T-cell (primary cell): ENCODE data around the gene SORBS1. TPM values are rescaled to one million over a fixed set of nuclear protein-coding genes. Genes with fewer than 3 reads are reported as not detected.

Experiments
- ATAC-seq, 4 experiments: fragments of 200-7000 bp in 3 of 4; fragments of 150-1000 bp in 1 of 4; cut with Tn5 transposase; replicated peaks in 1 of 4; 1 replicate in 3 of 4; 2 replicates in 1 of 4; pipeline ENCODE4 v1.10.0; 2021; ENCODE audit warnings: moderate library complexity in 3 of 4, mild to moderate bottlenecking in 2 of 4, moderate number of reproducible peaks in 1 of 4
- CTCF ChIA-PET, 2 donors: fragments of 300-600 bp; sonication (Branson Sonifier 250); formaldehyde crosslinking; loops; one replicate each; lab custom pipeline; 2022; ENCODE audit warnings: antibody characterized with exemption in 2 of 2; lab: Charles Lee
- POLR2A ChIA-PET, 2 donors: fragments of 300-600 bp; sonication (Branson Sonifier 250); formaldehyde crosslinking; loops; one replicate each; lab custom pipeline; 2022; ENCODE audit warnings: antibody characterized with exemption in 2 of 2; lab: Charles Lee
- DNase-seq, 35 experiments: peaks; one replicate each; pipeline versions ENCODE4 v3.0.0 to v3.0.0-alpha.2; 2013 to 2023
- H3K27ac ChIP-seq: one replicate; pipeline ENCODE4 v1.5.1; 2013; ENCODE audit warnings: low read length
- H3K27me3 ChIP-seq, 2 experiments: replicated peaks in 1 of 2; 1 replicate in 1 of 2; 2 replicates in 1 of 2; pipeline versions ENCODE4 v1.6.1 to v1.7.0; 2013; ENCODE audit warnings: low read length in 1 of 2, mixed read lengths in 1 of 2; ENCODE audit not compliant: control insufficient read depth in 2 of 2, insufficient read depth in 2 of 2; ENCODE audit errors: extremely low read depth in 1 of 2
- H3K36me3 ChIP-seq, 2 donors: 1 replicate in 1 of 2; 2 replicates in 1 of 2; pipeline versions ENCODE4 v1.6.1 to v1.7.0; 2013; ENCODE audit warnings: low read length in 1 of 2; ENCODE audit not compliant: control insufficient read depth in 2 of 2, insufficient read depth in 1 of 2; ENCODE audit errors: extremely low read depth in 1 of 2
- H3K4me1 ChIP-seq, 2 experiments: 1 replicate in 1 of 2; 2 replicates in 1 of 2; pipeline versions ENCODE4 v1.6.1 to v1.7.0; 2013; ENCODE audit warnings: low read length in 2 of 2, mixed read lengths in 1 of 2; ENCODE audit not compliant: insufficient read depth in 2 of 2, control insufficient read depth in 1 of 2; ENCODE audit errors: extremely low read depth in 1 of 2
- H3K4me3 ChIP-seq, 2 donors: 1 replicate in 1 of 2; 2 replicates in 1 of 2; pipeline versions ENCODE4 v1.5.1 to v1.7.0; 2013; ENCODE audit warnings: mild to moderate bottlenecking in 2 of 2, low read length in 1 of 2, moderate library complexity in 1 of 2; ENCODE audit not compliant: control insufficient read depth in 1 of 2; ENCODE audit errors: extremely low read depth in 1 of 2
- H3K9me3 ChIP-seq: 2 replicates; pipeline ENCODE4 v1.7.0; 2013
- H3K27ac Mint-ChIP-seq, 2 donors: one replicate each; pipeline ENCODE4 v1.8.0; 2020 to 2021; ENCODE audit warnings: mild to moderate bottlenecking in 2 of 2, mixed read lengths in 2 of 2
- H3K27me3 Mint-ChIP-seq, 2 donors: one replicate each; pipeline ENCODE4 v1.8.0; 2021 to 2022; ENCODE audit warnings: mixed read lengths in 2 of 2
- H3K36me3 Mint-ChIP-seq: one replicate; pipeline ENCODE4 v1.8.0; 2021; ENCODE audit warnings: mixed read lengths
- H3K4me1 Mint-ChIP-seq, 3 donors: one replicate each; pipeline ENCODE4 v1.8.0; 2020 to 2022; ENCODE audit warnings: mixed read lengths in 3 of 3, mild to moderate bottlenecking in 1 of 3
- H3K4me3 Mint-ChIP-seq, 3 donors: one replicate each; pipeline ENCODE4 v1.8.0; 2020 to 2022; ENCODE audit warnings: mild to moderate bottlenecking in 3 of 3, mixed read lengths in 3 of 3, moderate library complexity in 3 of 3
- H3K9me3 Mint-ChIP-seq, 3 donors: one replicate each; pipeline ENCODE4 v1.8.0; 2020 to 2022; ENCODE audit warnings: mixed read lengths in 3 of 3
- WGBS: methylation state at CpG from one replicate; pipeline ENCODE4 v1.1.5; 2013; ENCODE audit warnings: missing lambda C conversion rate; ENCODE audit not compliant: insufficient coverage; 5-methylcytosine and 5-hydroxymethylcytosine counted together
- total RNA-seq, 35 experiments: library from RNA in 6 of 35; stranded (reverse) in 6 of 35; fragments of 120-200 nt in 1 of 35; gene quantifications; one replicate each; pipeline versions ENCODE4 v1.2.1 to v1.2.4 and lab custom pipeline; 2013 to 2026

Gene SORBS1
- total RNA-seq, 5 donors from 2014 or later (not counting 1 experiment from before 2014, with no cell fraction given), result 0.98 to 2.4 (median 1.8) TPM

- no peaks in the 10 kb centered on the region for H3K4me1 ChIP-seq
- H3K4me3 Mint-ChIP-seq, result no peak overlapping the region
- ChIA-PET POLR2A (interaction anchor here in 1 of 2 donors (0.5 kb wide), 1 partner anchor 45 kb away, joined by 5 read pairs; no protein-coding TSS in a partner anchor), CTCF (no interaction called here)
- ATAC-seq, result no peak
- peaks cover 0 to 11% of the 10 kb centered on the region in 2 donors for H3K27me3 Mint-ChIP-seq
- WGBS, result no CpG with 5 or more reads among the region's 1 CpG
- no peaks in the 10 kb centered on the region for H3K9me3 Mint-ChIP-seq
- H3K4me3 ChIP-seq, result no peak overlapping the region
- no peak for DNase-seq
- no peaks in the 10 kb centered on the region for H3K9me3 ChIP-seq
- H3K36me3 ChIP-seq, result no peaks in the 10 kb centered on the region
- peaks cover 0 to 4% of the 10 kb centered on the region in 2 experiments for H3K27me3 ChIP-seq
- no peak overlapping the region for H3K27ac Mint-ChIP-seq
- no peaks in the 10 kb centered on the region for H3K36me3 Mint-ChIP-seq
- peaks cover 0 to 5% (median 0%) of the 10 kb centered on the region in 3 donors for H3K4me1 Mint-ChIP-seq
- no peak overlapping the region for H3K27ac ChIP-seq
These were observed 254.3 kb downstream of the SORBS1 start for GRCh38 chr10:95306851-95307250.

GRCh38 chr10:95306318-95306650, 254.9 kb downstream of the SORBS1 start:
- Histone ChIP-seq H3K9me3 (no peaks in the 10 kb centered on the region), H3K4me3 (no peak overlapping the region), H3K4me1 (no peaks in the 10 kb centered on the region), H3K36me3 (no peaks in the 10 kb centered on the region), H3K27ac (no peak overlapping the region), H3K27me3 (peaks cover 0 to 4% of the 10 kb centered on the region in 2 experiments)
- DNase-seq (no peak), ATAC-seq (no peak)
- peaks cover 0 to 5% (median 0%) of the 10 kb centered on the region in 3 donors for H3K4me1 Mint-ChIP-seq
- POLR2A ChIA-PET, result no interaction called here
- no peak overlapping the region for H3K4me3 Mint-ChIP-seq
- H3K27me3 Mint-ChIP-seq, result peaks cover 0 to 11% of the 10 kb centered on the region in 2 donors
- CTCF ChIA-PET, result no interaction called here
- H3K27ac Mint-ChIP-seq, result no peak overlapping the region
- no peaks in the 10 kb centered on the region for H3K36me3 Mint-ChIP-seq
- no peaks in the 10 kb centered on the region for H3K9me3 Mint-ChIP-seq
- WGBS, result no CpG with 5 or more reads among the region's 3 CpGs

DNA sequence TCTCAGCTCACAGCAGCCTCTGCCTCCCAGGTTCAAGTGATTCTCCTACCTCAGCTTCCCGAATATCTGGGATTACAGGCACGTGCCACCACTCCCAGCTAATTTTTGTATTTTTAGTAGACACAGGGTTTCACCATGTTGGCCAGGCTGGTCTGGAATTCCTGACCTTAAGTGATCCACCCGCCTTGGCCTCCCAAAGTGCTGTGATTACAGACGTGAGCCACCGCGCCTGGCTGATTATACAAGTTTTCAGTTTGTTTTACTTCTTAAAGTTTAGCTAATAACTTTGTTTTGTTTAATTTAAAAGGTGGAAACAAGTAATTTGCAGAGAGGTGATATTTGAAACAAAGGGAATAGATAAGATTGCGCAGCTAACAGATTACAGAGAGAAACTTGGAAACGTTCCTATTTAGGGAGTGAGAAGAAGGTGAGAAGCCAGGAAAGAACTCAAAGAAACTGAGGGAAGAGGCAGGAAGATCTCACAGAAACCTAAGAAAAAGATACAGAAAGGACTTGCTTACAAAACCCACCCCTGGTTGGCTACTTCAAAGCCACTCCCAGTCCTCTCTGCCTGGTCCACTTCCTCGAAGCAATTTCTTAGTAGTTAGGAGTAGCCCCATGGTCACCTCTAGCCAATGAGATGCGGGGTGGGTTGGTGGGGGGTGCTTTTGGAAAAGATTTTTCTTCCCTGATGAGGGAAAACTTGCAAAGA, 255.4 kb downstream of the SORBS1 start:
- Histone ChIP-seq H3K27ac (no peak overlapping the region), H3K4me3 (no peak overlapping the region), H3K27me3 (peaks cover 0 to 4% of the 10 kb centered on the region in 2 experiments), H3K4me1 (no peaks in the 10 kb centered on the region), H3K36me3 (no peaks in the 10 kb centered on the region), H3K9me3 (no peaks in the 10 kb centered on the region)
- H3K4me1 Mint-ChIP-seq, result peaks cover 0 to 5% (median 0%) of the 10 kb centered on the region in 3 donors
- DNase-seq (no peak), ATAC-seq (no peak)
- H3K4me3 Mint-ChIP-seq, result no peak overlapping the region
- 89% methylated on average over 5 of the region's 10 CpGs for WGBS
- H3K9me3 Mint-ChIP-seq, result no peaks in the 10 kb centered on the region
- H3K36me3 Mint-ChIP-seq, result no peaks in the 10 kb centered on the region
- H3K27ac Mint-ChIP-seq, result no peak overlapping the region
- ChIA-PET CTCF (no interaction called here), POLR2A (no interaction called here)
- H3K27me3 Mint-ChIP-seq, result peaks cover 0 to 11% of the 10 kb centered on the region in 2 donors

DNA sequence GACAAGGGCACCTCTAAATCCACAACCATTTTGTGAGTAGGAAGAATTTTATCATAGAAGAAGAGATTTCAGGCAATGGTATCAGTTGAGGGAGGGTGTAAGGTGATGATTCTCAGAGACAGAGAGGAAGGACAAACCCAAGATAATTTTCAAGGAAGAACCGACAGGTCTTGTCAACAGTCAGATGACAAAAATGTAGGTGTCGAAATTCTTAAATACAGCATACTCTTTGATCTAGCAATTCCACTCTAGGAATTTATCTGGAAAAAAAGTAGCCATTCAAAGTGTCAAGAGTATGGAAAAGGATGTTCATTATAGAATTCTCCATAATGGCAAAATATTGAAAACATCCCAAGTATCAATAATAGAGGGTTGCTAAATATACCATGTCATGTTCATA, 256.2 kb downstream of the SORBS1 start:
- Histone ChIP-seq H3K27me3 (peaks cover 0 to 4% of the 10 kb centered on the region in 2 experiments), H3K4me1 (no peaks in the 10 kb centered on the region), H3K36me3 (no peaks in the 10 kb centered on the region), H3K4me3 (no peak overlapping the region), H3K27ac (no peak overlapping the region), H3K9me3 (no peaks in the 10 kb centered on the region)
- no peak for ATAC-seq
- Mint-ChIP-seq H3K36me3 (no peaks in the 10 kb centered on the region), H3K27ac (no peak overlapping the region), H3K9me3 (no peaks in the 10 kb centered on the region), H3K4me3 (no peak overlapping the region), H3K4me1 (no peaks in the 10 kb centered on the region), H3K27me3 (peaks cover 0 to 4% of the 10 kb centered on the region in 2 donors)
- DNase-seq, result no peak
- WGBS, result no CpG with 5 or more reads among the region's 2 CpGs
- ChIA-PET CTCF (no interaction called here), POLR2A (no interaction called here)

- no peaks in the 10 kb centered on the region for H3K4me1 Mint-ChIP-seq
- H3K27ac ChIP-seq, result no peak overlapping the region
- no peaks in the 10 kb centered on the region for H3K36me3 ChIP-seq
- H3K4me3 Mint-ChIP-seq, result no peak overlapping the region
- H3K9me3 ChIP-seq, result no peaks in the 10 kb centered on the region
- no peak overlapping the region for H3K27ac Mint-ChIP-seq
- H3K27me3 Mint-ChIP-seq, result peaks cover 0 to 4% of the 10 kb centered on the region in 2 donors
- POLR2A ChIA-PET, result no interaction called here
- CTCF ChIA-PET, result no interaction called here
- DNase-seq (no peak), ATAC-seq (no peak)
- peaks cover 0 to 4% of the 10 kb centered on the region in 2 experiments for H3K27me3 ChIP-seq
- H3K36me3 Mint-ChIP-seq, result no peaks in the 10 kb centered on the region
- no peaks in the 10 kb centered on the region for H3K9me3 Mint-ChIP-seq
- 81% methylated on average over 2 of the region's 4 CpGs for WGBS
- no peak overlapping the region for H3K4me3 ChIP-seq
- H3K4me1 ChIP-seq, result no peaks in the 10 kb centered on the region
These were observed 256.7 kb downstream of the SORBS1 start for GRCh38 chr10:95304463-95304862.

- ChIA-PET CTCF (no interaction called here), POLR2A (no interaction called here)
- Mint-ChIP-seq H3K36me3 (no peaks in the 10 kb centered on the region), H3K4me3 (no peak overlapping the region), H3K4me1 (no peaks in the 10 kb centered on the region), H3K27ac (no peak overlapping the region), H3K27me3 (peaks cover 0 to 4% of the 10 kb centered on the region in 2 donors), H3K9me3 (no peaks in the 10 kb centered on the region)
- Histone ChIP-seq H3K4me1 (no peaks in the 10 kb centered on the region), H3K4me3 (no peak overlapping the region), H3K9me3 (no peaks in the 10 kb centered on the region), H3K27ac (no peak overlapping the region), H3K36me3 (no peaks in the 10 kb centered on the region), H3K27me3 (peaks cover 0 to 4% of the 10 kb centered on the region in 2 experiments)
- no peak for DNase-seq
- 85% methylated on average over 1 of the region's 1 CpG for WGBS
- ATAC-seq, result no peak
These were observed 257.2 kb downstream of the SORBS1 start for GRCh38 chr10:95303950-95304349.
